ENCODE data around the gene UPP2.

UPP2 gene

GRCh38 chr2:158115202-158115767, 13.6 kb downstream of the UPP2 start:
- H3K4me3 ChIP-seq (ENCODE audit: low read depth in 1 of 2, low read length in 1 of 2) = no peak overlapping the region
- TF ChIP-seq CTCF (IDR thresholded peaks at IDR 0.05) = no peak
- peak overlapping the region; percentile 94 for H3K27ac ChIP-seq
- H3K9me3 ChIP-seq = no peaks in the 10 kb centered on the region
- no peaks in the 10 kb centered on the region for H3K36me3 ChIP-seq
- peaks cover 77 to 83% of the 10 kb centered on the region in 2 experiments for H3K4me1 ChIP-seq (ENCODE audit: control insufficient read depth in 1 of 2, insufficient read depth in 1 of 2, low read depth in 1 of 2, low read length in 1 of 2)
- H3K27me3 ChIP-seq = no peaks in the 10 kb centered on the region

- Histone ChIP-seq H3K27me3 (no peaks in the 10 kb centered on the region), H3K36me3 (no peaks in the 10 kb centered on the region), H3K9me3 (no peaks in the 10 kb centered on the region), H3K4me3 (ENCODE audit: low read depth in 1 of 2, low read length in 1 of 2) (peak overlapping the region in 1 of 2 experiments; percentile 15), H3K4me1 (ENCODE audit: control insufficient read depth in 1 of 2, insufficient read depth in 1 of 2, low read depth in 1 of 2, low read length in 1 of 2) (peaks cover 92 to 96% of the 10 kb centered on the region in 2 experiments), H3K27ac (peak overlapping the region; percentile 94)
- no peak for TF ChIP-seq CTCF (IDR thresholded peaks at IDR 0.05)
Observed at GRCh38 chr2:158116936-158117335, 15.3 kb downstream of the UPP2 start.

GRCh38 chr2:158120102-158120501, 18.4 kb downstream of the UPP2 start:
- Histone ChIP-seq H3K27me3 (no peaks in the 10 kb centered on the region), H3K9me3 (no peaks in the 10 kb centered on the region), H3K27ac (peak overlapping the region; percentile 74), H3K4me3 (ENCODE audit: low read depth in 1 of 2, low read length in 1 of 2) (no peak overlapping the region), H3K4me1 (ENCODE audit: control insufficient read depth in 1 of 2, insufficient read depth in 1 of 2, low read depth in 1 of 2, low read length in 1 of 2) (peaks cover 61 to 75% of the 10 kb centered on the region in 2 experiments), H3K36me3 (no peaks in the 10 kb centered on the region)
- TF ChIP-seq CTCF (IDR thresholded peaks at IDR 0.05) = no peak

GRCh38 chr2:158120664-158121641, 19.3 kb downstream of the UPP2 start:
- Histone ChIP-seq H3K9me3 (no peaks in the 10 kb centered on the region), H3K27me3 (no peaks in the 10 kb centered on the region), H3K27ac (peak overlapping the region; percentile 74), H3K4me1 (ENCODE audit: control insufficient read depth in 1 of 2, insufficient read depth in 1 of 2, low read depth in 1 of 2, low read length in 1 of 2) (peaks cover 52 to 67% of the 10 kb centered on the region in 2 experiments), H3K4me3 (ENCODE audit: low read depth in 1 of 2, low read length in 1 of 2) (peak overlapping the region in 1 of 2 experiments; percentile 18), H3K36me3 (no peaks in the 10 kb centered on the region)
- TF ChIP-seq CTCF (IDR thresholded peaks at IDR 0.05) = no peak

- Histone ChIP-seq H3K36me3 (no peaks in the 10 kb centered on the region), H3K27ac (no peak overlapping the region), H3K9me3 (no peaks in the 10 kb centered on the region), H3K4me1 (ENCODE audit: control insufficient read depth in 1 of 2, insufficient read depth in 1 of 2, low read depth in 1 of 2, low read length in 1 of 2) (peaks cover 20 to 30% of the 10 kb centered on the region in 2 experiments), H3K4me3 (ENCODE audit: low read depth in 1 of 2, low read length in 1 of 2) (no peak overlapping the region), H3K27me3 (no peaks in the 10 kb centered on the region)
- TF ChIP-seq CTCF (IDR thresholded peaks at IDR 0.05) = no peak
Observed at GRCh38 chr2:158124896-158125295, 23.2 kb downstream of the UPP2 start.

Data from neutrophil (primary cell).